ENCODE data around the gene DGKG.

DNA sequence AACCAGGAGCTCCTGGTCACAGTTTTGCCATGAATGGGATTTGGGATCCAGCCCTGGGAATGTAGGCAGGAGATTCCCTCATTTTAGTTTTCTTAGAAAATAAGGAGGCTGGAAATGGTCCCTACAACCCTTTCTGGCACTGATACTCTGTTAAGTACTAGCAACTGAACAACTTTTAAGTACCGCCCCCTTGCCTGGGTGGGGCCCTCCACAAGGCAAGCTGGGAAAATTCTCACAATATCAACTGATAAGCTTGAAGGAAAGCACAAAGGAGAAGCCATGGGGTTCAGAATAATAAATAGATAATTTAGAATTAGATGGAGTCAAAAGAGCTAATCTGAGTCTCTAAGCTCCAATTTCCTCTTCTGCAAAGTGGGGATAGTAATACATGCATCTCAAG lies 4.2 kb upstream of the DGKG start:
- TF ChIP-seq POLR2AphosphoS5 (IDR thresholded peaks at IDR 0.05; ENCODE audit: borderline replicate concordance, low read depth, low read length): no peak
- no peak for TF ChIP-seq EZH2 (IDR thresholded peaks at IDR 0.05)

Measured in SK-N-MC (cell line).